ENCODE measurements around the gene ISLR.
"Not testable (repeated sequence)": the region's sequence is repeated elsewhere in the genome, so short reads cannot be mapped to it uniquely, and the experiment has no call there.

Gene ISLR

GRCh38 chr15:74155766-74156417, 17.6 kb upstream of the ISLR start:
- no peak overlapping the region for H2AFZ ChIP-seq (ENCODE audit: low read depth, low read length)
- no peaks in the 10 kb centered on the region for H3K36me3 ChIP-seq (ENCODE audit: insufficient read depth, low read length)
- H3K4me1 ChIP-seq (ENCODE audit: insufficient read depth, low read length): peaks cover 14% of the 10 kb centered on the region
- H3K27me3 ChIP-seq (ENCODE audit: insufficient read depth, low read length): no peaks in the 10 kb centered on the region
- H3K9me3 ChIP-seq (ENCODE audit: low read length): no peaks in the 10 kb centered on the region
- H3K4me3 ChIP-seq (ENCODE audit: low read length): no peak overlapping the region

- H3K36me3 ChIP-seq (ENCODE audit: insufficient read depth, low read length): no peaks in the 10 kb centered on the region
- no peaks in the 10 kb centered on the region for H3K9me3 ChIP-seq (ENCODE audit: low read length)
- H3K4me3 ChIP-seq (ENCODE audit: low read length): no peak overlapping the region
- H3K4me1 ChIP-seq (ENCODE audit: insufficient read depth, low read length): peaks cover 14% of the 10 kb centered on the region
- H2AFZ ChIP-seq (ENCODE audit: low read depth, low read length): peak overlapping the region; percentile 41
- no peaks in the 10 kb centered on the region for H3K27me3 ChIP-seq (ENCODE audit: insufficient read depth, low read length)
Observed at GRCh38 chr15:74156678-74157411, 16.7 kb upstream of the ISLR start.

- Histone ChIP-seq H3K27me3 (ENCODE audit: insufficient read depth, low read length) (no peaks in the 10 kb centered on the region), H3K9me3 (ENCODE audit: low read length) (no peaks in the 10 kb centered on the region), H3K4me3 (ENCODE audit: low read length) (no peak overlapping the region), H3K4me1 (ENCODE audit: insufficient read depth, low read length) (peaks cover 14% of the 10 kb centered on the region), H3K36me3 (ENCODE audit: insufficient read depth, low read length) (no peaks in the 10 kb centered on the region), H2AFZ (ENCODE audit: low read depth, low read length) (no peak overlapping the region)
Observed at GRCh38 chr15:74157868-74158827, 15.4 kb upstream of the ISLR start.

- no peaks in the 10 kb centered on the region for H3K27me3 ChIP-seq (ENCODE audit: insufficient read depth, low read length)
- no peak overlapping the region for H3K4me3 ChIP-seq (ENCODE audit: low read length)
- H3K4me1 ChIP-seq (ENCODE audit: insufficient read depth, low read length): peaks cover 14% of the 10 kb centered on the region
- H3K9me3 ChIP-seq (ENCODE audit: low read length): no peaks in the 10 kb centered on the region
- no peak overlapping the region for H2AFZ ChIP-seq (ENCODE audit: low read depth, low read length)
- H3K36me3 ChIP-seq (ENCODE audit: insufficient read depth, low read length): no peaks in the 10 kb centered on the region
Observed at GRCh38 chr15:74158855-74159650, 14.5 kb upstream of the ISLR start.

GRCh38 chr15:74159773-74160172, 13.7 kb upstream of the ISLR start:
- no peak overlapping the region for H2AFZ ChIP-seq (ENCODE audit: low read depth, low read length)
- no peaks in the 10 kb centered on the region for H3K36me3 ChIP-seq (ENCODE audit: insufficient read depth, low read length)
- no peaks in the 10 kb centered on the region for H3K27me3 ChIP-seq (ENCODE audit: insufficient read depth, low read length)
- H3K9me3 ChIP-seq (ENCODE audit: low read length): no peaks in the 10 kb centered on the region
- no peak overlapping the region for H3K4me3 ChIP-seq (ENCODE audit: low read length)
- H3K4me1 ChIP-seq (ENCODE audit: insufficient read depth, low read length): peaks cover 14% of the 10 kb centered on the region

- H3K27me3 ChIP-seq (ENCODE audit: insufficient read depth, low read length); H2AFZ ChIP-seq (ENCODE audit: low read depth, low read length); H3K4me3 ChIP-seq (ENCODE audit: low read length); H3K36me3 ChIP-seq (ENCODE audit: insufficient read depth, low read length); H3K9me3 ChIP-seq (ENCODE audit: low read length): not testable (repeated sequence)
- H3K4me1 ChIP-seq (ENCODE audit: insufficient read depth, low read length): peaks cover 14% of the 10 kb centered on the region
Observed at GRCh38 chr15:74160390-74160789, 13.1 kb upstream of the ISLR start.

GRCh38 chr15:74162195-74162536, 11.3 kb upstream of the ISLR start:
- H3K4me3 ChIP-seq (ENCODE audit: low read length); H3K36me3 ChIP-seq (ENCODE audit: insufficient read depth, low read length); H2AFZ ChIP-seq (ENCODE audit: low read depth, low read length); H3K27me3 ChIP-seq (ENCODE audit: insufficient read depth, low read length); H3K4me1 ChIP-seq (ENCODE audit: insufficient read depth, low read length); H3K9me3 ChIP-seq (ENCODE audit: low read length): not testable (repeated sequence)

- Histone ChIP-seq H2AFZ (ENCODE audit: low read depth, low read length) (no peak overlapping the region), H3K9me3 (ENCODE audit: low read length) (no peaks in the 10 kb centered on the region), H3K4me3 (ENCODE audit: low read length) (no peak overlapping the region), H3K27me3 (ENCODE audit: insufficient read depth, low read length) (peaks cover 4% of the 10 kb centered on the region), H3K36me3 (ENCODE audit: insufficient read depth, low read length) (no peaks in the 10 kb centered on the region), H3K4me1 (ENCODE audit: insufficient read depth, low read length) (peaks cover 3% of the 10 kb centered on the region)
Observed at GRCh38 chr15:74165461-74165860, 8.0 kb upstream of the ISLR start.

GRCh38 chr15:74167891-74168331, 5.6 kb upstream of the ISLR start:
- H3K36me3 ChIP-seq (ENCODE audit: insufficient read depth, low read length): no peaks in the 10 kb centered on the region
- H3K27me3 ChIP-seq (ENCODE audit: insufficient read depth, low read length): peaks cover 4% of the 10 kb centered on the region
- no peak overlapping the region for H3K4me3 ChIP-seq (ENCODE audit: low read length)
- peaks cover 7% of the 10 kb centered on the region for H3K4me1 ChIP-seq (ENCODE audit: insufficient read depth, low read length)
- no peaks in the 10 kb centered on the region for H3K9me3 ChIP-seq (ENCODE audit: low read length)
- no peak overlapping the region for H2AFZ ChIP-seq (ENCODE audit: low read depth, low read length)

- no peaks in the 10 kb centered on the region for H3K9me3 ChIP-seq (ENCODE audit: low read length)
- H3K36me3 ChIP-seq (ENCODE audit: insufficient read depth, low read length): no peaks in the 10 kb centered on the region
- peaks cover 13% of the 10 kb centered on the region for H3K4me1 ChIP-seq (ENCODE audit: insufficient read depth, low read length)
- no peak overlapping the region for H3K4me3 ChIP-seq (ENCODE audit: low read length)
- H3K27me3 ChIP-seq (ENCODE audit: insufficient read depth, low read length): peaks cover 4% of the 10 kb centered on the region
- no peak overlapping the region for H2AFZ ChIP-seq (ENCODE audit: low read depth, low read length)
Observed at GRCh38 chr15:74168711-74169126, 4.8 kb upstream of the ISLR start.

GRCh38 chr15:74170071-74170844, 3.3 kb upstream of the ISLR start:
- H3K4me1 ChIP-seq (ENCODE audit: insufficient read depth, low read length): peaks cover 13% of the 10 kb centered on the region
- H2AFZ ChIP-seq (ENCODE audit: low read depth, low read length): no peak overlapping the region
- no peak overlapping the region for H3K4me3 ChIP-seq (ENCODE audit: low read length)
- no peaks in the 10 kb centered on the region for H3K9me3 ChIP-seq (ENCODE audit: low read length)
- no peaks in the 10 kb centered on the region for H3K36me3 ChIP-seq (ENCODE audit: insufficient read depth, low read length)
- peaks cover 4% of the 10 kb centered on the region for H3K27me3 ChIP-seq (ENCODE audit: insufficient read depth, low read length)
